Nucleus accumbens (tissue), 56 donors: ENCODE results near the gene EML6.
A peak's percentile ranks its signal among the peaks of the same experiment; 100 is the strongest.
"Not testable (repeated sequence)": the region's sequence is repeated elsewhere in the genome, so short reads cannot be mapped to it uniquely, and the experiment has no call there.

Experiments
- DNase-seq, 56 donors: peaks; one replicate each; lab custom pipeline; 2025; lab: John Stamatoyannopoulos, UW

EML6 gene

GRCh38 chr2:54839461-54840255 lies 116.2 kb downstream of the EML6 start:
- DNase-seq: peak in 7 of 56 donors; percentile 3 to 21 (median 8)

GRCh38 chr2:54840559-54841468 lies 117.4 kb downstream of the EML6 start:
- no peak for DNase-seq

- DNase-seq: not testable (repeated sequence)
Observed at GRCh38 chr2:54841500-54841899, 118.0 kb downstream of the EML6 start.

GRCh38 chr2:54845094-54845493 lies 121.6 kb downstream of the EML6 start:
- no peak for DNase-seq

GRCh38 chr2:54845514-54845913 lies 122.1 kb downstream of the EML6 start:
- DNase-seq: no peak

GRCh38 chr2:54850171-54851122 lies 127.0 kb downstream of the EML6 start:
- no peak for DNase-seq

GRCh38 chr2:54853616-54854310 lies 130.3 kb downstream of the EML6 start:
- no peak for DNase-seq

- DNase-seq: no peak
Observed at GRCh38 chr2:54855434-54855833, 132.0 kb downstream of the EML6 start.

- no peak for DNase-seq
Observed at GRCh38 chr2:54858021-54858681, 134.7 kb downstream of the EML6 start.

GRCh38 chr2:54859416-54859815 lies 136.0 kb downstream of the EML6 start:
- DNase-seq: no peak

- no peak for DNase-seq
Observed at GRCh38 chr2:54859997-54860701, 136.7 kb downstream of the EML6 start.

- DNase-seq: no peak
Observed at GRCh38 chr2:54862229-54862628, 138.8 kb downstream of the EML6 start.

GRCh38 chr2:54862742-54863141 lies 139.3 kb downstream of the EML6 start:
- DNase-seq: no peak

- DNase-seq: no peak
Observed at GRCh38 chr2:54863660-54864059, 140.2 kb downstream of the EML6 start.

- no peak for DNase-seq
Observed at GRCh38 chr2:54864096-54864495, 140.6 kb downstream of the EML6 start.

- no peak for DNase-seq
Observed at GRCh38 chr2:54864727-54865126, 141.3 kb downstream of the EML6 start.

- DNase-seq: no peak
Observed at GRCh38 chr2:54866179-54866578, 142.7 kb downstream of the EML6 start.

- DNase-seq: no peak
Observed at GRCh38 chr2:54866868-54867267, 143.4 kb downstream of the EML6 start.

GRCh38 chr2:54867457-54867856 lies 144.0 kb downstream of the EML6 start:
- DNase-seq: no peak
